ENCODE results near the gene CD276.
A peak's percentile ranks its signal among the peaks of the same experiment; 100 is the strongest.
"Not testable (repeated sequence)": the region's sequence is repeated elsewhere in the genome, so short reads cannot be mapped to it uniquely, and the experiment has no call there.

Gene CD276

GRCh38 chr15:73696641-73697001, 12.4 kb downstream of the CD276 start:
- ChIA-PET POLR2A (ENCODE audit: low non-redundant PET) (interaction anchor here (0.7 kb wide), 1 partner anchor 8 kb away, joined by 3 read pairs; no protein-coding TSS in a partner anchor), CTCF (interaction anchor here (0.6 to 4.5 kb wide), 3 partner anchors 19 to 378 kb away, joined by 3 to 79 read pairs (median 4); no protein-coding TSS in a partner anchor)
- TF ChIP-seq CTCF (conservative IDR thresholded peaks at IDR 0.05; ENCODE audit: low read depth): no peak
- no peak for DNase-seq (ENCODE audit: low spot score)
- peak overlapping the region; percentile 84 for H3K27ac ChIP-seq

GRCh38 chr15:73697033-73697467, 12.9 kb downstream of the CD276 start:
- CTCF ChIA-PET: interaction anchor here (0.6 to 4.5 kb wide), 3 partner anchors 20 to 379 kb away, joined by 3 to 79 read pairs (median 4); no protein-coding TSS in a partner anchor
- peak; percentile 93 for DNase-seq (ENCODE audit: low spot score)
- POLR2A ChIA-PET (ENCODE audit: low non-redundant PET): interaction anchor here (0.7 kb wide), 1 partner anchor 7 kb away, joined by 3 read pairs; no protein-coding TSS in a partner anchor
- peak overlapping the region; percentile 84 for H3K27ac ChIP-seq
- no peak for TF ChIP-seq CTCF (conservative IDR thresholded peaks at IDR 0.05; ENCODE audit: low read depth)

GRCh38 chr15:73699249-73700040, 15.3 kb downstream of the CD276 start:
- CTCF ChIA-PET: interaction anchor here (0.6 to 6.0 kb wide), 19 partner anchors 9 to 1296 kb away, joined by 3 to 79 read pairs (median 4); partner anchors contain the start of gene SCAMP5

GRCh38 chr15:73700041-73700842, 16.1 kb downstream of the CD276 start:
- peak; percentile 95 for TF ChIP-seq CTCF (conservative IDR thresholded peaks at IDR 0.05; ENCODE audit: low read depth)
- CTCF ChIA-PET: interaction anchor here (0.6 to 6.0 kb wide), 21 partner anchors 9 to 1295 kb away, joined by 3 to 79 read pairs (median 4); partner anchors contain the start of gene SCAMP5
- POLR2A ChIA-PET (ENCODE audit: low non-redundant PET): no interaction called here
- H3K27ac ChIP-seq: no peak overlapping the region
- peak; percentile 66 for DNase-seq (ENCODE audit: low spot score)

More at GRCh38 chr15:73699249-73700040, 15.3 kb downstream of the CD276 start:
- POLR2A ChIA-PET (ENCODE audit: low non-redundant PET): no interaction called here
- TF ChIP-seq CTCF (conservative IDR thresholded peaks at IDR 0.05; ENCODE audit: low read depth): no peak
- no peak overlapping the region for H3K27ac ChIP-seq
- DNase-seq (ENCODE audit: low spot score): no peak

- POLR2A ChIA-PET (ENCODE audit: low non-redundant PET); DNase-seq (ENCODE audit: low spot score); H3K27ac ChIP-seq: not testable (repeated sequence)
- CTCF ChIA-PET: interaction anchor here (0.6 to 6.0 kb wide), 7 partner anchors 10 to 494 kb away, joined by 3 to 47 read pairs (median 4); no protein-coding TSS in a partner anchor
Observed at GRCh38 chr15:73702311-73703239, 18.4 kb downstream of the CD276 start.

- POLR2A ChIA-PET (ENCODE audit: low non-redundant PET); DNase-seq (ENCODE audit: low spot score): not testable (repeated sequence)
- CTCF ChIA-PET: interaction anchor here (0.7 to 6.0 kb wide), 4 partner anchors 9 to 144 kb away, joined by 3 to 47 read pairs (median 12); no protein-coding TSS in a partner anchor
Observed at GRCh38 chr15:73703601-73704000, 19.4 kb downstream of the CD276 start.

GRCh38 chr15:73704142-73704868, 20.1 kb downstream of the CD276 start:
- ChIA-PET POLR2A (ENCODE audit: low non-redundant PET) (interaction anchor here (0.5 to 0.7 kb wide), 2 partner anchors 7 to 144 kb away, joined by 3 read pairs; no protein-coding TSS in a partner anchor), CTCF (interaction anchor here (0.5 to 2.7 kb wide), 25 partner anchors 10 to 1578 kb away, joined by 3 to 28 read pairs (median 4); partner anchors contain the start of gene NPTN)
- peak overlapping the region; percentile 4; the same call in 1 of the 2 replicates for H3K27ac ChIP-seq
- not testable (repeated sequence) for DNase-seq (ENCODE audit: low spot score)

More at GRCh38 chr15:73703601-73704000, 19.4 kb downstream of the CD276 start:
- not testable (repeated sequence) for H3K27ac ChIP-seq

Data from RWPE1 (cell line).